ACC112 (cell line): ENCODE measurements around the gene ATP8A1.
"Not testable (repeated sequence)": the region's sequence is repeated elsewhere in the genome, so short reads cannot be mapped to it uniquely, and the experiment has no call there.

Source experiments
- H2AFZ ChIP-seq: fragments of 200-600 bp; sonication (generic); one replicate; pipeline ENCODE4 v1.6.0; 2017; ENCODE audit warnings: antibody characterized with exemption, low read length; ENCODE audit not compliant: unreplicated experiment
- H3K27ac ChIP-seq: fragments of 200-600 bp; sonication (generic); 2 replicates; pipeline ENCODE4 v1.5.1; 2014; ENCODE audit warnings: low read depth, mild to moderate bottlenecking, antibody characterized with exemption, low read length, moderate library complexity
- H3K27me3 ChIP-seq: fragments of 200-600 bp; sonication (generic); 2 replicates; pipeline ENCODE4 v1.6.1; 2014; ENCODE audit warnings: mild to moderate bottlenecking, antibody characterized with exemption, low read length, moderate library complexity, mixed read lengths; ENCODE audit not compliant: insufficient read depth
- H3K36me3 ChIP-seq: fragments of 200-600 bp; sonication (generic); 2 replicates; pipeline ENCODE4 v1.6.1; 2016; ENCODE audit warnings: mild to moderate bottlenecking, antibody characterized with exemption, low read length, moderate library complexity, mixed read lengths; ENCODE audit not compliant: insufficient read depth
- H3K4me1 ChIP-seq: fragments of 200-600 bp; sonication (generic); one replicate; pipeline ENCODE4 v1.6.1; 2016; ENCODE audit warnings: low read length, mixed read lengths; ENCODE audit not compliant: insufficient read depth, unreplicated experiment, control insufficient read depth
- H3K4me3 ChIP-seq: fragments of 200-600 bp; sonication (generic); 2 replicates; pipeline ENCODE4 v1.5.1; 2014; ENCODE audit warnings: mild to moderate bottlenecking, low read depth, low read length
- H3K79me2 ChIP-seq: fragments of 200-600 bp; sonication (generic); one replicate; pipeline ENCODE4 v1.6.0; 2016; ENCODE audit warnings: low read length; ENCODE audit not compliant: control insufficient read depth, unreplicated experiment, insufficient read depth

Gene ATP8A1

GRCh38 chr4:42471896-42472295, 185.0 kb downstream of the ATP8A1 start:
- no peak overlapping the region for H3K4me3 ChIP-seq
- H3K27ac ChIP-seq, result no peak overlapping the region
- H3K36me3 ChIP-seq, result no peaks in the 10 kb centered on the region
- no peaks in the 10 kb centered on the region for H3K79me2 ChIP-seq
- no peaks in the 10 kb centered on the region for H3K27me3 ChIP-seq
- no peaks in the 10 kb centered on the region for H3K4me1 ChIP-seq
- no peak overlapping the region for H2AFZ ChIP-seq

- Histone ChIP-seq H3K36me3 (no peaks in the 10 kb centered on the region), H3K79me2 (no peaks in the 10 kb centered on the region), H3K27me3 (no peaks in the 10 kb centered on the region), H3K4me3 (no peak overlapping the region), H3K4me1 (no peaks in the 10 kb centered on the region), H3K27ac (no peak overlapping the region), H2AFZ (no peak overlapping the region)
Measured at GRCh38 chr4:42470023-42470422, 186.9 kb downstream of the ATP8A1 start.

GRCh38 chr4:42467777-42468176, 189.1 kb downstream of the ATP8A1 start:
- not testable (repeated sequence) for H2AFZ ChIP-seq, H3K79me2 ChIP-seq, H3K36me3 ChIP-seq

GRCh38 chr4:42466273-42466844, 190.5 kb downstream of the ATP8A1 start:
- H2AFZ ChIP-seq, result no peak overlapping the region
- no peak overlapping the region for H3K27ac ChIP-seq
- no peaks in the 10 kb centered on the region for H3K27me3 ChIP-seq
- H3K4me1 ChIP-seq, result no peaks in the 10 kb centered on the region
- H3K4me3 ChIP-seq, result no peak overlapping the region
- H3K79me2 ChIP-seq, result no peaks in the 10 kb centered on the region
- H3K36me3 ChIP-seq, result no peaks in the 10 kb centered on the region

More at GRCh38 chr4:42467777-42468176, 189.1 kb downstream of the ATP8A1 start:
- not testable (repeated sequence) for H3K4me3 ChIP-seq, H3K27ac ChIP-seq, H3K4me1 ChIP-seq, H3K27me3 ChIP-seq

GRCh38 chr4:42464550-42465094, 192.3 kb downstream of the ATP8A1 start:
- no peaks in the 10 kb centered on the region for H3K36me3 ChIP-seq
- H3K27ac ChIP-seq, result no peak overlapping the region
- H2AFZ ChIP-seq, result no peak overlapping the region
- no peaks in the 10 kb centered on the region for H3K27me3 ChIP-seq
- H3K4me3 ChIP-seq, result no peak overlapping the region
- no peaks in the 10 kb centered on the region for H3K4me1 ChIP-seq
- H3K79me2 ChIP-seq, result no peaks in the 10 kb centered on the region

- not testable (repeated sequence) for H3K4me3 ChIP-seq, H2AFZ ChIP-seq, H3K4me1 ChIP-seq, H3K79me2 ChIP-seq, H3K27ac ChIP-seq, H3K36me3 ChIP-seq, H3K27me3 ChIP-seq
Measured at GRCh38 chr4:42461216-42461615, 195.7 kb downstream of the ATP8A1 start.

GRCh38 chr4:42460043-42460442, 196.9 kb downstream of the ATP8A1 start:
- no peak overlapping the region for H3K27ac ChIP-seq
- H3K79me2 ChIP-seq, result no peaks in the 10 kb centered on the region
- no peak overlapping the region for H2AFZ ChIP-seq
- H3K36me3 ChIP-seq, result no peaks in the 10 kb centered on the region
- H3K4me3 ChIP-seq, result no peak overlapping the region
- peaks cover 4% of the 10 kb centered on the region for H3K4me1 ChIP-seq
- no peaks in the 10 kb centered on the region for H3K27me3 ChIP-seq

GRCh38 chr4:42458657-42459056, 198.2 kb downstream of the ATP8A1 start:
- H3K4me3 ChIP-seq, result no peak overlapping the region
- H3K27ac ChIP-seq, result no peak overlapping the region
- H2AFZ ChIP-seq, result peak overlapping the region; percentile 57
- H3K79me2 ChIP-seq, result no peaks in the 10 kb centered on the region
- H3K4me1 ChIP-seq, result peaks cover 4% of the 10 kb centered on the region
- H3K36me3 ChIP-seq, result no peaks in the 10 kb centered on the region
- no peaks in the 10 kb centered on the region for H3K27me3 ChIP-seq

GRCh38 chr4:42454755-42455420, 202.0 kb downstream of the ATP8A1 start:
- Histone ChIP-seq H3K4me1 (peaks cover 4% of the 10 kb centered on the region), H3K36me3 (no peaks in the 10 kb centered on the region), H2AFZ (no peak overlapping the region), H3K79me2 (no peaks in the 10 kb centered on the region), H3K27ac (no peak overlapping the region), H3K27me3 (no peaks in the 10 kb centered on the region), H3K4me3 (no peak overlapping the region)

GRCh38 chr4:42453612-42454011, 203.3 kb downstream of the ATP8A1 start:
- Histone ChIP-seq H2AFZ (no peak overlapping the region), H3K4me3 (no peak overlapping the region), H3K27me3 (no peaks in the 10 kb centered on the region), H3K4me1 (peaks cover 2% of the 10 kb centered on the region), H3K27ac (no peak overlapping the region), H3K36me3 (no peaks in the 10 kb centered on the region), H3K79me2 (no peaks in the 10 kb centered on the region)

- no peaks in the 10 kb centered on the region for H3K27me3 ChIP-seq
- H2AFZ ChIP-seq, result no peak overlapping the region
- no peaks in the 10 kb centered on the region for H3K79me2 ChIP-seq
- no peak overlapping the region for H3K4me3 ChIP-seq
- H3K4me1 ChIP-seq, result no peaks in the 10 kb centered on the region
- H3K36me3 ChIP-seq, result no peaks in the 10 kb centered on the region
- no peak overlapping the region for H3K27ac ChIP-seq
Measured at GRCh38 chr4:42452823-42453222, 204.1 kb downstream of the ATP8A1 start.
